Keratinocyte (primary cell): ENCODE data around the gene UNC93A. TPM values are rescaled to one million over a fixed set of nuclear protein-coding genes. Genes with fewer than 3 reads are reported as not detected.
"Not testable (repeated sequence)": the region's sequence is repeated elsewhere in the genome, so short reads cannot be mapped to it uniquely, and the experiment has no call there.

Source experiments
- DNase-seq: peaks from one replicate; pipeline ENCODE4 v3.0.0-alpha.2; 2011; ENCODE audit warnings: low read depth, missing footprints, low spot score
- FAIRE-seq: peaks from 2 replicates; lab custom pipeline; 2011; peaks lifted over from hg19 to GRCh38; lab: Jason Lieb, UNC
- H2AFZ ChIP-seq: 2 replicates; pipeline ENCODE4 v1.6.0; 2012; ENCODE audit warnings: low read length, control low read depth, inconsistent platforms; ENCODE audit not compliant: control insufficient read depth
- H3K27ac ChIP-seq: 2 replicates; pipeline ENCODE4 v1.5.1; 2011; ENCODE audit warnings: low read length; ENCODE audit not compliant: control insufficient read depth, insufficient read depth
- H3K27me3 ChIP-seq: 3 replicates; pipeline ENCODE4 v1.6.0; 2011; ENCODE audit warnings: low read length; ENCODE audit not compliant: control insufficient read depth, insufficient read depth; ENCODE audit errors: extremely low read depth
- H3K36me3 ChIP-seq, 2 experiments: 2 replicates in 1 of 2; 3 replicates in 1 of 2; pipeline ENCODE4 v1.5.1; 2011; ENCODE audit warnings: low read length in 2 of 2, mild to moderate bottlenecking in 1 of 2; ENCODE audit not compliant: control insufficient read depth in 2 of 2, insufficient read depth in 2 of 2; ENCODE audit errors: extremely low read depth in 1 of 2
- H3K4me1 ChIP-seq: 3 replicates; pipeline ENCODE4 v1.5.1; 2011; ENCODE audit warnings: low read length; ENCODE audit not compliant: control insufficient read depth, insufficient read depth; ENCODE audit errors: extremely low read depth
- H3K4me2 ChIP-seq: 3 replicates; pipeline ENCODE4 v1.6.0; 2011; ENCODE audit warnings: low read depth, low read length; ENCODE audit not compliant: control insufficient read depth, insufficient read depth; ENCODE audit errors: extremely low read depth
- H3K4me3 ChIP-seq, 3 experiments: fragments of 200-600 bp in 1 of 3; sonication (generic) in 1 of 3; 2 replicates in 2 of 3; 3 replicates in 1 of 3; pipeline ENCODE4 v1.5.1; 2011 to 2016; ENCODE audit warnings: low read length in 3 of 3, mild to moderate bottlenecking in 3 of 3, control low read depth in 2 of 3, inconsistent platforms in 1 of 3, low read depth in 1 of 3, mixed read lengths in 1 of 3, mixed run types in 1 of 3, moderate library complexity in 1 of 3; ENCODE audit not compliant: control insufficient read depth in 2 of 3, insufficient read depth in 2 of 3; ENCODE audit errors: extremely low read depth in 1 of 3
- H3K79me2 ChIP-seq: 2 replicates; pipeline ENCODE4 v1.6.0; 2012; ENCODE audit warnings: low read length; ENCODE audit not compliant: control insufficient read depth, insufficient read depth
- H3K9ac ChIP-seq: 3 replicates; pipeline ENCODE4 v1.6.0; 2011; ENCODE audit warnings: low read length; ENCODE audit not compliant: control insufficient read depth, insufficient read depth; ENCODE audit errors: extremely low read depth
- H3K9me1 ChIP-seq: 3 replicates; pipeline ENCODE4 v1.6.0; 2011; ENCODE audit warnings: low read length; ENCODE audit not compliant: control insufficient read depth, insufficient read depth; ENCODE audit errors: extremely low read depth
- H3K9me3 ChIP-seq: 2 replicates; pipeline ENCODE4 v1.5.1; 2012; ENCODE audit warnings: low read depth, low read length; ENCODE audit not compliant: control insufficient read depth
- H4K20me1 ChIP-seq: 3 replicates; pipeline ENCODE4 v1.6.0; 2011; ENCODE audit warnings: low read length; ENCODE audit not compliant: control insufficient read depth, insufficient read depth; ENCODE audit errors: extremely low read depth
- CTCF ChIP-seq, 3 experiments: IDR thresholded peaks in 1 of 3; conservative IDR thresholded peaks in 1 of 3; optimal IDR thresholded peaks in 1 of 3; 2 replicates in 2 of 3; 3 replicates in 1 of 3; pipeline versions ENCODE3 to v1.5.1; 2011; ENCODE audit warnings: low read length in 3 of 3, mild to moderate bottlenecking in 3 of 3, moderate library complexity in 2 of 3, control low read depth in 1 of 3, inconsistent platforms in 1 of 3; ENCODE audit not compliant: insufficient read depth in 2 of 3; ENCODE audit errors: extremely low read depth in 1 of 3
- EZH2 ChIP-seq: IDR thresholded peaks from one replicate; pipeline ENCODE4 v1.6.1; 2012; ENCODE audit warnings: inconsistent platforms, mild to moderate bottlenecking, low read length, moderate library complexity
- dilution Hi-C: fragments of 300-500 bp; cut with MboI; formaldehyde crosslinking; loops from one replicate; pipeline ENCODE4 v1.7.0; 2020; ENCODE audit warnings: low sequenced_read_pairs; ENCODE audit not compliant: extremely low pct_ligation_motif_present
- polyA plus RNA-seq, 5 experiments: library from polyadenylated mRNA; depleted of rRNA in 3 of 5; stranded (reverse) in 3 of 5; stranded (forward) in 1 of 5; unstranded in 1 of 5; fragments of >200 nt; gene quantifications; 1 replicate in 1 of 5; 2 replicates in 3 of 5; 3 replicates in 1 of 5; pipeline versions ENCODE4 v1.2.1 to v1.2.3, GENCODE V29; 2011 to 2012; ENCODE audit warnings: missing spikeins in 2 of 5, low read depth in 1 of 5, low replicate concordance in 1 of 5

UNC93A gene
- polyA plus RNA-seq, 1 donor (not counting 4 experiments of a cell fraction or from before 2014, with no cell fraction given): not detected

- H3K27me3 ChIP-seq: peaks cover 2% of the 10 kb centered on the region
- H3K9me3 ChIP-seq: peaks cover 7% of the 10 kb centered on the region
- H3K9me1 ChIP-seq: no peaks in the 10 kb centered on the region
- no peak for TF ChIP-seq CTCF (optimal IDR thresholded peaks at IDR 0.05 in 1 of 3, IDR thresholded peaks at IDR 0.05 in 1 of 3, conservative IDR thresholded peaks at IDR 0.05 in 1 of 3; ENCODE audit: extremely low read depth in 1 of 3, insufficient read depth in 2 of 3, low read length in 3 of 3)
- TF ChIP-seq EZH2: no peak
- dilution Hi-C loops: no loop called here
- H3K27ac ChIP-seq: no peak overlapping the region
- no peak overlapping the region for H3K4me3 ChIP-seq
- H3K4me2 ChIP-seq: no peak overlapping the region
- no peak overlapping the region for H3K9ac ChIP-seq
- no peak for DNase-seq
- H3K79me2 ChIP-seq: no peaks in the 10 kb centered on the region
- no peaks in the 10 kb centered on the region for H4K20me1 ChIP-seq
- no peak overlapping the region for H2AFZ ChIP-seq
- FAIRE-seq: no peak
- H3K4me1 ChIP-seq: no peaks in the 10 kb centered on the region
- H3K36me3 ChIP-seq: no peaks in the 10 kb centered on the region
Measured at GRCh38 chr6:167311286-167311685, 20.2 kb downstream of the UNC93A start.

DNA sequence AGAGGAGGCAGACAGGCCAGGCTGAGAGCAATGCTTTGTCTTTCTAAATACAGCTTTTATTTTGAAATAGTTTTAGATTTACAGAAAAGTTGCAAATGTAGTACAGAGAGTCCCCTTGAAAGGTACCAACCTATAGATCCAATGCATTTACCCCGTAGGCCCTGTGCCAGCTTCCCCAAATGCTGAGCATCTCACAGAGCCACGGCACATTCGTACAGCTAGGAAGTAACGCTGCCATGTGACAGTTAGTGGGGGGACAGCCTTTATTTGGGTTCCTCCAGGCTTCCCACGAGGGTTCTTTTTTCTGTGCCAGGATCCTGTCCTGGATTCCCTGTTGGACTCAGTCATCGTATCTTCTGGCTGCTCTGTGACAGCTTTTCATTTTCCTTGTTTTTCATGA lies 20.6 kb downstream of the UNC93A start:
- H3K9ac ChIP-seq, H2AFZ ChIP-seq, H3K4me3 ChIP-seq, H4K20me1 ChIP-seq, H3K27ac ChIP-seq, H3K4me1 ChIP-seq, H3K36me3 ChIP-seq, FAIRE-seq, H3K9me3 ChIP-seq, H3K9me1 ChIP-seq, H3K79me2 ChIP-seq, DNase-seq, dilution Hi-C loops, H3K4me2 ChIP-seq, H3K27me3 ChIP-seq: not testable (repeated sequence)

GRCh38 chr6:167314180-167314821 lies 23.2 kb downstream of the UNC93A start:
- no peak overlapping the region for H3K4me3 ChIP-seq
- no peak for FAIRE-seq
- H3K9me3 ChIP-seq: no peaks in the 10 kb centered on the region
- no peak overlapping the region for H3K4me2 ChIP-seq
- DNase-seq: no peak
- no peaks in the 10 kb centered on the region for H3K36me3 ChIP-seq
- no peak overlapping the region for H3K27ac ChIP-seq
- no peaks in the 10 kb centered on the region for H3K4me1 ChIP-seq
- no peaks in the 10 kb centered on the region for H4K20me1 ChIP-seq
- H3K9ac ChIP-seq: no peak overlapping the region
- peaks cover 2% of the 10 kb centered on the region for H3K27me3 ChIP-seq
- dilution Hi-C loops: no loop called here
- no peaks in the 10 kb centered on the region for H3K79me2 ChIP-seq
- TF ChIP-seq CTCF (optimal IDR thresholded peaks at IDR 0.05 in 1 of 3, IDR thresholded peaks at IDR 0.05 in 1 of 3, conservative IDR thresholded peaks at IDR 0.05 in 1 of 3; ENCODE audit: extremely low read depth in 1 of 3, insufficient read depth in 2 of 3, low read length in 3 of 3): no peak
- TF ChIP-seq EZH2: no peak
- H3K9me1 ChIP-seq: no peaks in the 10 kb centered on the region
- H2AFZ ChIP-seq: no peak overlapping the region
